Left kidney (tissue), 2 donors: ENCODE results near the gene SSBP3. TPM values are rescaled to one million over a fixed set of nuclear protein-coding genes. Genes with fewer than 3 reads are reported as not detected.

ENCODE experiments used
- DNase-seq: peaks from one replicate; pipeline ENCODE4 v3.0.0-alpha.2; 2013
- polyA plus RNA-seq: library from polyadenylated mRNA; unstranded; fragments of 120-200 nt; gene quantifications from one replicate; pipeline ENCODE4 v1.2.1, GENCODE V29; 2013; ENCODE audit not compliant: insufficient read length

SSBP3 gene
- polyA plus RNA-seq, 1 donor, result 118 TPM

DNA sequence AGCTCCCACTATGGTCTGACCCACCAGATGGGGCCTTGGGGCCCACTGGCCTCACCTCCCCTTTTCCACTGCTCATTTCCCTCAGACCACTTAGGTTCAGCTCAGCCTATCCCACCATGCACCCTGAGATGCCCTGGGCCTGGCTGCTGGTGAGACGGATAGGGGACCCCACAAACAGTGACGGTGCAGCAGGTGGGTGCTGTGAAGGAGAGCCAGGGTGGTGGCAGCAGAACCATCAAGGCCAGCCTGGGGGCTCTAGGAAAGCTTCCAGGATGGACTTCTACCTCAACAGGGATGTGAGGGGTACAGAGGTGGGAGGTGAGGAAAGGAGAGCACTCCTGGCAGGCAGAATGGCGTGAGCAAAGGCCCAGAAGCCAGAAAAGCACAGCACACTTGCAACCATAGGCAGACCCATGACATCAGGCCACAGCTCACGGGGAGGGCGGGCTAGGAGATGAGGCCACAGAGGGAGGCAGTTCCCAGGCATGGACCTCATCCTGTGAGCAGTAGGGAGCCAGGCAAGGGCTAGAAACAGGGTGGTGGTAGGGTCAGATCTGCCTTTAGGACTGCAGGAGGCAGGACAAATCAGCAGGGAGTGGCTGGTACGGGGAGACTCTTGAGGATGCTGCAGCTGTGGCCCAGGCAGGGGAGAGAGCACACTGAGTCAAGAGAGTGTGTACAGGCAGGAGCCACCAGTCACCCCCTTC is 229.4 kb downstream of the SSBP3 start:
- no peak for DNase-seq

Other genes with a start within 250 kb of the SSBP3 start
- 10.0 TPM for gene CYB5RL, start 206.4 kb downstream of the SSBP3 start, polyA plus RNA-seq
- 81.9 TPM for gene MRPL37, start 206.2 kb downstream of the SSBP3 start, polyA plus RNA-seq
- gene ACOT11, start 141.8 kb upstream of the SSBP3 start, polyA plus RNA-seq, result 13.6 TPM
- gene FAM151A, start 217.1 kb upstream of the SSBP3 start, polyA plus RNA-seq, result 32.2 TPM
- 14.8 TPM for gene MROH7, start 235.4 kb upstream of the SSBP3 start, polyA plus RNA-seq